Transverse colon (tissue), 4 donors: ENCODE data around the gene DHRS13.

Experiments used
- EP300 ChIP-seq: sonication (generic); formaldehyde crosslinking; IDR thresholded peaks from one replicate; pipeline ENCODE4 v1.6.1; 2017; ENCODE audit warnings: antibody characterized with exemption, low read depth
- POLR2A ChIP-seq: fragments of 450-650 bp; IDR thresholded peaks from one replicate; pipeline ENCODE4 v1.6.1; 2016; ENCODE audit warnings: antibody characterized with exemption, mild to moderate bottlenecking, moderate library complexity
- POLR2AphosphoS5 ChIP-seq, 3 donors: sonication (generic); formaldehyde crosslinking; IDR thresholded peaks; one replicate each; pipeline ENCODE4 v1.6.1; 2016; ENCODE audit warnings: antibody characterized with exemption in 3 of 3
- TF ChIP-seq, protein P1 (sequence below), 5 experiments: fragments of 200-600 bp in 3 of 5; fragments of 450-650 bp in 2 of 5; sonication (generic) in 3 of 5; IDR thresholded peaks; 1 replicate in 2 of 5; 2 replicates in 3 of 5; pipeline ENCODE4 v1.5.1; 2016 to 2017; ENCODE audit warnings: antibody characterized with exemption in 5 of 5, inconsistent platforms in 3 of 5, mild to moderate bottlenecking in 2 of 5, moderate library complexity in 1 of 5

- TF ChIP-seq, protein P1, sequence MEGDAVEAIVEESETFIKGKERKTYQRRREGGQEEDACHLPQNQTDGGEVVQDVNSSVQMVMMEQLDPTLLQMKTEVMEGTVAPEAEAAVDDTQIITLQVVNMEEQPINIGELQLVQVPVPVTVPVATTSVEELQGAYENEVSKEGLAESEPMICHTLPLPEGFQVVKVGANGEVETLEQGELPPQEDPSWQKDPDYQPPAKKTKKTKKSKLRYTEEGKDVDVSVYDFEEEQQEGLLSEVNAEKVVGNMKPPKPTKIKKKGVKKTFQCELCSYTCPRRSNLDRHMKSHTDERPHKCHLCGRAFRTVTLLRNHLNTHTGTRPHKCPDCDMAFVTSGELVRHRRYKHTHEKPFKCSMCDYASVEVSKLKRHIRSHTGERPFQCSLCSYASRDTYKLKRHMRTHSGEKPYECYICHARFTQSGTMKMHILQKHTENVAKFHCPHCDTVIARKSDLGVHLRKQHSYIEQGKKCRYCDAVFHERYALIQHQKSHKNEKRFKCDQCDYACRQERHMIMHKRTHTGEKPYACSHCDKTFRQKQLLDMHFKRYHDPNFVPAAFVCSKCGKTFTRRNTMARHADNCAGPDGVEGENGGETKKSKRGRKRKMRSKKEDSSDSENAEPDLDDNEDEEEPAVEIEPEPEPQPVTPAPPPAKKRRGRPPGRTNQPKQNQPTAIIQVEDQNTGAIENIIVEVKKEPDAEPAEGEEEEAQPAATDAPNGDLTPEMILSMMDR (IDR thresholded peaks at IDR 0.05), result no peak
- TF ChIP-seq POLR2A (no peak), POLR2AphosphoS5 (IDR thresholded peaks at IDR 0.05) (no peak), EP300 (no peak)
These were observed 28.1 kb downstream of the DHRS13 start for GRCh38 chr17:28874750-28875149.
